SK-N-MC (cell line): ENCODE results near the gene NT5C3B.
"Not testable (repeated sequence)": the region's sequence is repeated elsewhere in the genome, so short reads cannot be mapped to it uniquely, and the experiment has no call there.

Source experiments
- DNase-seq: peaks from one replicate; pipeline ENCODE4 v3.0.0-alpha.2; 2011; ENCODE audit warnings: low read depth, low spot score
- H3K27ac ChIP-seq: fragments of 200-600 bp; sonication (generic); 2 replicates; pipeline ENCODE4 v1.5.1; 2016; ENCODE audit warnings: mixed run types
- H3K36me3 ChIP-seq: fragments of 200-600 bp; sonication (generic); 2 replicates; pipeline ENCODE4 v1.6.1; 2017; ENCODE audit warnings: antibody characterized with exemption, low read length, mixed read lengths; ENCODE audit not compliant: insufficient read depth
- H3K4me3 ChIP-seq: fragments of 200-600 bp; sonication (generic); 2 replicates; pipeline ENCODE4 v1.5.1; 2016
- H3K9ac ChIP-seq: fragments of 200-600 bp; sonication (generic); 2 replicates; pipeline ENCODE4 v1.8.0; 2017; ENCODE audit warnings: mixed run types, mixed read lengths; ENCODE audit not compliant: insufficient read length
- H3K9me3 ChIP-seq: fragments of 200-600 bp; sonication (generic); 2 replicates; pipeline ENCODE4 v1.6.1; 2017; ENCODE audit warnings: low read depth, mild to moderate bottlenecking, antibody characterized with exemption, low read length, moderate library complexity, mixed read lengths
- EZH2 ChIP-seq: fragments of 200-600 bp; sonication (generic); IDR thresholded peaks from one replicate; pipeline ENCODE4 v1.6.1; 2017; ENCODE audit warnings: antibody characterized with exemption
- FOXP2 ChIP-seq: optimal IDR thresholded peaks from 2 replicates; pipeline ENCODE3; 2011; ENCODE audit warnings: mild to moderate bottlenecking, moderate library complexity; ENCODE audit not compliant: insufficient read depth; ENCODE audit errors: extremely low read length, control extremely low read depth
- POLR2AphosphoS5 ChIP-seq: IDR thresholded peaks from 2 replicates; pipeline ENCODE4 v1.6.1; 2012; ENCODE audit warnings: mild to moderate bottlenecking, low read depth, low read length, borderline replicate concordance

NT5C3B gene

DNA sequence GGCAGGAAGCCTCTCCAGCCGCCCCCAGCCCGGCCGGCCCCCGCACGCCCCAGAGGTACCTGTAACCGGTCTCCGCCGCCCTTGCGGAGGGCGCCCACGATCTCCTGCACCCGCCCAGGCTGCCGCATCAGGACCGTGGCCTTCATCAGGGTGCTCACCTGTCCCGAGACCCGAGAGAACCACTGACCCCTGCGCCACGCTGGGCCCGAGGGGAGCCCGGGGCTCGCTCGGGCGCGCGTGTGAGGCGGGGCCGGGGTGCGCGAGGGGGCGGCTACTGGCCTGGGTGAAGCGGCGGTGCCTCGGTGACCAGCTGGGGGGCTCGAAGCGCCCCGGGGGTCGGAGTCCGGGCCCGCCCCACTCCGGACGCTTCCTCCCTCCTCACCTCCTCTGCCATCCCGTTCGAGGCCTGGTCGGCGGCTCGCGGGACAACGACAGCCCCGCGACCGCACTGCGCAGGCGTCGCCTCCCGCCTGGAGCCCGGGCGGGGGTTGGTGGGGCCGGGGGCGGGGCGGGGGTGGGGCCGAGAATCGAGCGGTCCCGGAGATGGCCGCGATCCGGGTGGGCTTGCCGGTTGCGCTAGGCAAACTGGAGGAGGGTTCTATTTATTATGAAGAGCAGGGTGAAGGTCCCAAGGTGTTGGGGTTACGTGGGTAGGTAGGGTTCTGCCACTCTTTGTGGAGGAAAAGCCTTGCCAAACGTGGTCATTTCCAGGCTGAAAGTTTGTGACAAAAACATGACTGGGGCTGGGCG is at the start of gene NT5C3B:
NT5C3B (minus strand) TSS at position 433 of the 750 bp plus-strand sequence; CDS start at position 394, 39 bp downstream.
- Histone ChIP-seq H3K4me3 (peak within 1 kb of the TSS; percentile 93), H3K9me3 (no peaks in the 10 kb centered on the region), H3K9ac (peak within 1 kb of the TSS; percentile 89), H3K36me3 (peaks cover 24% of the 10 kb centered on the region), H3K27ac (no peak within 1 kb of the TSS)
- DNase-seq: no peak
- TF ChIP-seq EZH2 (no peak), FOXP2 (no peak), POLR2AphosphoS5 (peak; percentile 72; the same call in 1 of the 2 replicates)

DNA sequence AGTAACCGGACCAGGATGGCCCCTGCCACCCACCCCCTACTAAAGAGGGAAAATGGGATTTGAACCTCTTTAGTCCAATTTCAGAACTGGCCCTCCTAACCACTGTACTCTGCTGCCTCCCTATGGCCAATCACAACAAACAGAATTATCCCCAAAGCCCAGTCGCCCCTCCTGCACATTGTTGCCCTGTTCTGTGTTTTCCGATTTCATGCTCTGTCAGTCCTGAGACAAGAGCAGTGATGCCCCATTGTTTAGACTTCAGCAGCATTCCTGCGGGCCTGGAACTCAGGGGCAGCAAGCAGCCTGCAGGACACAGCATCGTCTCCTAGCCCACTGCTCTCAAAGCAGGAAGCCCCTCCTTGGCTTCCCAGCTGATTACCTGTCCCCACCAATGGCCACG is 49.7 kb upstream of the NT5C3B start:
- Histone ChIP-seq H3K36me3 (peaks cover 91% of the 10 kb centered on the region), H3K4me3 (no peak overlapping the region), H3K27ac (no peak overlapping the region), H3K9ac (no peak overlapping the region), H3K9me3 (no peaks in the 10 kb centered on the region)
- no peak for DNase-seq
- TF ChIP-seq FOXP2: no peak
- no peak for TF ChIP-seq EZH2
- TF ChIP-seq POLR2AphosphoS5: no peak

DNA sequence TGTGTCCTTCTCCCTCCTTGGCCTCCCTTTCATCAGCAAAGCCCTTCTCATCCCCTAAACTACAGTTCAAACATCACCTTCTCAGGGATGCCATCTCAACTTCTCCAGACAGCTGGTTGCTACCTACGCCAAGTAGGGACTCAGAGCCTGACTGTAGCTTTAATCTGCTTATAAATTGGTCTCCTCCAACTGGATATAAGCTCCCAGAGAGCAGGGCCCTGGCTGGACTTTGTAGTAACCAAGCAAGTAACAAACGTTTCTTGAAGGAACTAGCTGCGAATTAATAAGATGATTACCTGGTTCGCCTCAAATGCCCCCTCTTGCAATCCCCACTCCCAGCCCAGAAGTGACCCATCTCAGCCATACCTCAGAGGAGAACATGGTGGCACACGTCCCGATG is 46.7 kb upstream of the NT5C3B start:
- no peak for DNase-seq
- Histone ChIP-seq H3K4me3 (no peak overlapping the region), H3K9me3 (no peaks in the 10 kb centered on the region), H3K36me3 (peaks cover 96% of the 10 kb centered on the region), H3K9ac (no peak overlapping the region), H3K27ac (no peak overlapping the region)
- no peak for TF ChIP-seq EZH2

DNA sequence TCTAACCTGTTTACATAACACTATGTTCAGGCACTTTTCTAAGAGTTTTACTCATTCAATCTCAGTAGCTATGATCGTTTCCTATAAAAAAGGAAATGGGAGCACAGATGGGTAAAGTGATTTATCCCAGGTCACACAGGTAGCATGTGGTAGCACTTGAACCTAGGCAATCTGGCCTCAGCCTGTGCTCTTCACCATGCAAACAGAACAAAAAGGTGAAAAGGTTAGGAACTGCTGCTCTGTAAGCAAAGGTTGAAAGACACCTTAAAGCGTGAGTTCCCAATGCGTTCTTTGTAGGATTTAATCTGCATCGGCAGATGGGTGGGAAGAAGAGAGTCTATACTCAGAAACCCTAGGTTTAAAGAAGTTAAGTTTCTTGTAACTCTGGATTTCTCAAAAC is 44.1 kb upstream of the NT5C3B start:
- no peak for TF ChIP-seq POLR2AphosphoS5
- TF ChIP-seq EZH2: no peak
- no peak for TF ChIP-seq FOXP2
- H3K27ac ChIP-seq: peak overlapping the region; percentile 54; the same call in 1 of the 2 replicates
- no peak overlapping the region for H3K9ac ChIP-seq
- no peak for DNase-seq
- no peak overlapping the region for H3K4me3 ChIP-seq
- peaks cover 80% of the 10 kb centered on the region for H3K36me3 ChIP-seq
- H3K9me3 ChIP-seq: no peaks in the 10 kb centered on the region

DNA sequence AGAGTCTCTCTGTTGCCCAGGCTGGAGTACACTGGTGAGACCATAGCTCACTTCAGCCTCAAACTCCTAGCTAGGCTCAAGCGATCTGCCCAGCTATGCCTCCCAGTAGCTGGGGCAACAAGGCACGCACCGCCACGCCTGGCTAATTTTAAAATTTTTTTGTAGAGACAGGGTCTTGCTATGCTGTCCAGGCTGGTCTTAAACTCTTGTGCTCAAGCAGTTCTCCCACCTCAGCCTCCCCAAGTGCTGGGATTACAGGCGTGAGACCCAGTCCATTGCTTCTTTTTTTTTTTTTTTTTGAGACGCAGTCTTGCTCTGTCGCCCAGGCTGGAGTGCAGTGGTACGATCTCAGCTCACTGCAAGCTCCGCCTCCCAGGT is 38.2 kb upstream of the NT5C3B start:
- not testable (repeated sequence) for H3K4me3 ChIP-seq, H3K27ac ChIP-seq, H3K9me3 ChIP-seq, H3K9ac ChIP-seq, DNase-seq
- peaks cover 78% of the 10 kb centered on the region for H3K36me3 ChIP-seq

DNA sequence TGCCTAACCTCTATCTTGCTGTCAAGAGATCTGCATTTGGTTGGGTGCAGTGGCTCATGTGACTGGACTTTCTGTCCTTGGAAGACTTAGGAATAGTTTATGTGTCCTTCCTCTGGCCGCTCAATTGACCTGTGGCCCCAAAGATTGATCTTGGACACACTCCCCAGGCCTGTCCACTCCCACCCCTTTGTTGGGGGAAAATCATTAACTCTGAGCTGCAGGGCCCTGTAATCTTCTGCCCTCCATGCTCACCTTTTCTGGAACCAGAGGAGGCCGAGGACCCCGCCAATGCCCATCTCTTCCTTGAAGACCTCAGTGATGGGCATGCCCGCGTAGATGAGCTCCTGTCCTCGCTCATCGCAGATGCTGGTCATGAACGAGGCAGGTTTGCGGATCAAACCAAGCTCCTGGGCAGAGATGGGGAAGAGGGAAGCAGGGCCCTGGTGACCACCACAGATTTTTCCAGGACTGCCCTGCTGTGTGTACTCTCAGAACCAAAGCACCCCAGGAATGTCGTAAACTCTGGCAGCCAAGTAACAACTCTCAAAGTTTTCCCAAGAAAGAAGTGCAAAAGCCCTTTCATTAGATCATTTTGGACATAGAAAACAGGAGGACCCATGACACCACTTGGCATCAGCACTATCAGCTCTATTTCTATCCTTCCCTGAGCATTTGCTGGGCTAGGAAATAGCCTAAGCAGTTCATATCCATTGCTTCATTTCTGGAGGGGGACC is 37.7 kb upstream of the NT5C3B start:
- Histone ChIP-seq H3K36me3 (peaks cover 78% of the 10 kb centered on the region), H3K9ac (no peak overlapping the region), H3K9me3 (no peaks in the 10 kb centered on the region), H3K4me3 (no peak overlapping the region), H3K27ac (no peak overlapping the region)
- TF ChIP-seq EZH2 (no peak), POLR2AphosphoS5 (no peak; the same call in 1 of the 2 replicates), FOXP2 (no peak)
- DNase-seq: no peak

DNA sequence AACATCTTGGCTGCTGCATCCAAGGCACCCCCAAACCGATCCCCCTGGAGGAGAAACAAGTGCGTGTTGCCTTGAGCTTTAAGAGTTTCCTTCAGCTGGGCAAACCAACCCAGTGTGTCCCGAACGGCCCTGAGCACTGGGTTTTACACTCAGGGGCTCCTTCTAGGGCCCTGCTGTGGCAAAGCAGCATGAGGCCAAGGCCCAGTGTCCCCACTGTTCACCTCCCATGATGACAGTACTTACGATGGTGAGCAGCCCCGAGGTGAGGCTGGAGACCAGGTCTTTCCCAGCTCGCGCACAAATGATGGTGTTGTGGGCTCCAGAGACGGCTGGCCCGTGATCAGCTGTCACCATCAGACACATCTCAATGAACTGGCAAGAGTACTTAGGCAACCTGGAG is 35.8 kb upstream of the NT5C3B start:
- H3K27ac ChIP-seq: no peak overlapping the region
- H3K9me3 ChIP-seq: no peaks in the 10 kb centered on the region
- no peak for TF ChIP-seq POLR2AphosphoS5
- TF ChIP-seq EZH2: no peak
- TF ChIP-seq FOXP2: no peak
- no peak overlapping the region for H3K4me3 ChIP-seq
- no peak for DNase-seq
- peaks cover 74% of the 10 kb centered on the region for H3K36me3 ChIP-seq
- no peak overlapping the region for H3K9ac ChIP-seq

DNA sequence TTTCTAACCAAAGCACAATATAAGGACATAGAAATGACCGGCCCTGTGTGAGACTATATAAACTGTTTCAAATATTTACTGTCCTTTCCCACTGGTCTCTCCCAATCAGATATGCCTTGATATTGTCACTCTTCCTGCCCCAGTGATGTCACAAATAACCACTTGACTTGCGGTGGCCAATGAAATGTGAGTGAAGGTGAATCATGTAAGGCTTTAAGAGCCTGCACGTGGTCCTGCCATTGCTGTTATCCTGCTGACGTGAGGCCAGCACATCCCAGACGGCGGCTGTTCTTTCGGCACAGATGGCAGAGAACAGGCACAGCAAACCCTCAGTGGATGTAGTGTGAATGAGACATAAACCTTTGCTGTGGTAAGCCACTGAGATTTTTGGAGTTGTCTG is 34.6 kb upstream of the NT5C3B start:
- TF ChIP-seq EZH2: no peak
- TF ChIP-seq FOXP2: no peak
- TF ChIP-seq POLR2AphosphoS5: no peak; the same call in 1 of the 2 replicates
- H3K9me3 ChIP-seq: no peaks in the 10 kb centered on the region
- DNase-seq: no peak
- 0 out of 2 replicates have a peak overlapping the region, but pooled peaks have one; percentile 4 for H3K27ac ChIP-seq
- no peak overlapping the region for H3K4me3 ChIP-seq
- H3K9ac ChIP-seq: no peak overlapping the region
- H3K36me3 ChIP-seq: peaks cover 77% of the 10 kb centered on the region

DNA sequence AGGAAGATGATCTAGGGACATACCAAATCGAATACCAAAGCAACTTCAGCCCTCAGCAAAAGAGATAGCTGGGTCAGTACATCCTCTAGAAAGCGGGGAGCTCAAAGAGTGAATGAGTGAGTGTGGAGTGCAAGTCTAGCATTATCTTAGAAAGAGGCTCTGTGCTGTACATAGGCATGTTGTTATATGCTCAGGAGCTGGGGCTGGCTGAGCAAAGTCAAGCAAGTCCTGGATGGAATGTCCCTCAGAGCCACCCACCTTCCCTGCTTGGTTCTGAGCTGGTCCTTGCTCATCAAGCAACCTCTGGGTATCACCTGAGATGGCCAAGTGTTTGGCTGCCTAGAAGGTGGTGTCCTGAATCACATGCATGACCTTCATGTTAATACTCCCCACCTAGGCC is 34.1 kb upstream of the NT5C3B start:
- Histone ChIP-seq H3K27ac (no peak overlapping the region), H3K4me3 (no peak overlapping the region), H3K36me3 (peaks cover 77% of the 10 kb centered on the region), H3K9me3 (no peaks in the 10 kb centered on the region), H3K9ac (no peak overlapping the region)
- TF ChIP-seq EZH2 (no peak), POLR2AphosphoS5 (no peak), FOXP2 (no peak)
- DNase-seq: no peak
